Activated naive CD8-positive, alpha-beta T cell treated with anti-CD3 and anti-CD28 coated beads, Interleukin-2, amount 10 ng/mL, durations not matched to agents 7 days and 5 days (primary cell): ENCODE measurements around the gene FAM222A. TPM values are rescaled to one million over a fixed set of nuclear protein-coding genes. Genes with fewer than 3 reads are reported as not detected.

ENCODE experiments used
- ATAC-seq: fragments of 150-1000 bp; cut with Tn5 transposase; one replicate; pipeline ENCODE4 v1.10.0; 2021; ENCODE audit warnings: low read depth, moderate library complexity
- POLR2A ChIA-PET: fragments of 350-600 bp; sonication (Branson Sonifier 250); formaldehyde crosslinking; loops from one replicate; lab custom pipeline; 2021; ENCODE audit warnings: antibody characterized with exemption; lab: Charles Lee
- DNase-seq: peaks from one replicate; pipeline ENCODE4 v3.0.0; 2021
- H3K27ac Mint-ChIP-seq: one replicate; pipeline ENCODE4 v1.8.0; 2022; ENCODE audit warnings: mild to moderate bottlenecking, mixed read lengths
- H3K27me3 Mint-ChIP-seq: one replicate; pipeline ENCODE4 v1.8.0; 2022; ENCODE audit warnings: mild to moderate bottlenecking, moderate library complexity, mixed read lengths
- H3K36me3 Mint-ChIP-seq: one replicate; pipeline ENCODE4 v1.8.0; 2021; ENCODE audit warnings: mild to moderate bottlenecking, mixed read lengths
- H3K4me1 Mint-ChIP-seq: one replicate; pipeline ENCODE4 v1.8.0; 2021; ENCODE audit warnings: mixed read lengths
- H3K4me3 Mint-ChIP-seq: one replicate; pipeline ENCODE4 v1.8.0; 2022; ENCODE audit warnings: mild to moderate bottlenecking, moderate library complexity, mixed read lengths
- H3K9me3 Mint-ChIP-seq: one replicate; pipeline ENCODE4 v1.8.0; 2021; ENCODE audit warnings: mixed read lengths
- total RNA-seq, 2 experiments: library from RNA; stranded (reverse); gene quantifications; one replicate each; pipeline ENCODE4 v1.2.3, GENCODE V29; 2021

Gene FAM222A
- total RNA-seq, 2 experiments from 2014 or later, result 0.96 to 1.1 TPM

- no peak overlapping the region for H3K27ac Mint-ChIP-seq
- POLR2A ChIA-PET, result no interaction called here
- no peak overlapping the region for H3K4me3 Mint-ChIP-seq
- H3K9me3 Mint-ChIP-seq, result no peaks in the 10 kb centered on the region
- no peaks in the 10 kb centered on the region for H3K4me1 Mint-ChIP-seq
- DNase-seq, result no peak
- H3K36me3 Mint-ChIP-seq, result no peaks in the 10 kb centered on the region
- ATAC-seq, result no peak
- H3K27me3 Mint-ChIP-seq, result peaks cover 30% of the 10 kb centered on the region
Observed at GRCh38 chr12:109737631-109738030, 24.0 kb downstream of the FAM222A start.

DNA sequence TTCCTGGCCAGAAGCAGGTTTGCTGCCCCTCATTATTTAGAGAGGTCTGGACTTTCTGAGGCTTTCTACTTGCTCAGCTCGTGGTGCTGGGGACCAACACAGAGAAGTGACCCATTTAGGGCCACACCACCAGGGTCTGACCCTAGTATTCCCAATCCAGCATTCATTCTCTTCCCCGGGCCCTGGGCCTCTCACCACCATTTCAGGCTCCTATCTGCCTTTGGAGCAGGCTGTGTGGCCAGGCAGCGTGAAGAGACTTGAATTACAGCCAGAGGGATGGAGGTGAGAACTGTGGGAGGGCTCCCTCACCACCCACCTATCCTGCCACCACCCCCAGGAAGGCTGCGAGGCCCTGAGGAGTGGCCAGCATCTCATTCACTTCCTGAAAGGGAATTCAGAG is 24.6 kb downstream of the FAM222A start:
- POLR2A ChIA-PET, result no interaction called here
- H3K4me3 Mint-ChIP-seq, result no peak overlapping the region
- no peak overlapping the region for H3K27ac Mint-ChIP-seq
- no peaks in the 10 kb centered on the region for H3K9me3 Mint-ChIP-seq
- H3K4me1 Mint-ChIP-seq, result no peaks in the 10 kb centered on the region
- DNase-seq, result peak; percentile 15
- H3K36me3 Mint-ChIP-seq, result no peaks in the 10 kb centered on the region
- H3K27me3 Mint-ChIP-seq, result peaks cover 28% of the 10 kb centered on the region
- ATAC-seq, result no peak

GRCh38 chr12:109738878-109739665 is 25.4 kb downstream of the FAM222A start:
- no peaks in the 10 kb centered on the region for H3K9me3 Mint-ChIP-seq
- H3K27me3 Mint-ChIP-seq, result peaks cover 24% of the 10 kb centered on the region
- POLR2A ChIA-PET, result no interaction called here
- ATAC-seq (no peak), DNase-seq (peak; percentile 9)
- no peaks in the 10 kb centered on the region for H3K36me3 Mint-ChIP-seq
- H3K27ac Mint-ChIP-seq, result no peak overlapping the region
- no peak overlapping the region for H3K4me3 Mint-ChIP-seq
- H3K4me1 Mint-ChIP-seq, result no peaks in the 10 kb centered on the region

DNA sequence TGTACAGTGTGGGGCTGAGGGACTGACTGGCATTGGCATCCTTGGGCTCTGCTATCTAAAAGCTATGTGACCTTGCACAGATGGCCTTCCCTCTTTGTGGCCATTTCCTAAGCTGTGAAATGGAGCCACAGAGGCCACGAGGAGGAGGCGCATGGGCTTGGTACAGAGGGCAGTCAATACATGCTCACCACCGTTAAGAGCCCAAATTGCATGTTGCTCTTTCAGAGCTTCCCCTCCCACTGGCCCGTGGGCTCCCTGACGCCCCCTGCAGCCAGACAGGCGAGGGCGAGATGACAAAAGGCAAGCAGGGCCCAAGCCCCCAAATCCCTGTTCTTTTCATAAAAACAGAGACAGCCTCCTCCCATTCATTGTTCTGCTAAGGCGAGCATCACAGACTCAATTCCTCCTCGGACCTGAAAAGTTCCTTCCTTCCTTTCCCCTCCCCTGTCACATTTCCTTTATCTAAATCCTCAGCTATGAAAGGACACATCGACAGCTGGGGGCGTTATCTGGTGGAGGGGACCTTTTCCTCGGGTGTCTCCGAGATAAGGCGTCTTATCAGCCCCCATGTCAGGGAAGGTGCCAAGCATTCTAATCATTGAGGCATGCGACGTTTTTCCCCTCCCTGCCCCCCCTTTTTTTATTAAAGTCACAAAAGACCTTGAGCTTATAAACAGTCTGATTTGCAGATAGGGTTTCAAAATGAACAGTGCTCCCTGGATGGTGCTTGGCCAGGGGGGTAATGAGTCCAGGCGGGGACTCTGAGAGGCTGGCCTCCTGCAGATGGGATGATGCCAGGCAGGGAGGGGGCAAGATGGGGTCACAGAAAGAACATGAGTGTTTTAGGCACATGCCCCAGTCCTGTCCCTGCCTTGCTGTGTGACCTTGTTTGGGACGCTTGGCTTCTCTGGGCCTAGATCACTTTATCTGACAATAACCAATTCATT is 26.4 kb downstream of the FAM222A start:
- Mint-ChIP-seq H3K36me3 (no peaks in the 10 kb centered on the region), H3K9me3 (no peaks in the 10 kb centered on the region), H3K4me1 (no peaks in the 10 kb centered on the region), H3K27me3 (peaks cover 15% of the 10 kb centered on the region), H3K27ac (no peak overlapping the region), H3K4me3 (no peak overlapping the region)
- POLR2A ChIA-PET, result no interaction called here
- DNase-seq, result peak; percentile 30
- ATAC-seq, result no peak

GRCh38 chr12:109740694-109741245 is 27.1 kb downstream of the FAM222A start:
- H3K9me3 Mint-ChIP-seq, result no peaks in the 10 kb centered on the region
- H3K36me3 Mint-ChIP-seq, result no peaks in the 10 kb centered on the region
- DNase-seq (peak; percentile 11), ATAC-seq (no peak)
- H3K27ac Mint-ChIP-seq, result no peak overlapping the region
- H3K4me3 Mint-ChIP-seq, result no peak overlapping the region
- no peaks in the 10 kb centered on the region for H3K4me1 Mint-ChIP-seq
- H3K27me3 Mint-ChIP-seq, result peaks cover 9% of the 10 kb centered on the region
- POLR2A ChIA-PET, result no interaction called here

GRCh38 chr12:109741286-109741969 is 27.8 kb downstream of the FAM222A start:
- Mint-ChIP-seq H3K27me3 (peaks cover 9% of the 10 kb centered on the region), H3K36me3 (no peaks in the 10 kb centered on the region), H3K4me1 (no peaks in the 10 kb centered on the region), H3K27ac (no peak overlapping the region), H3K9me3 (no peaks in the 10 kb centered on the region), H3K4me3 (no peak overlapping the region)
- DNase-seq (peak; percentile 19), ATAC-seq (no peak)
- POLR2A ChIA-PET, result no interaction called here

DNA sequence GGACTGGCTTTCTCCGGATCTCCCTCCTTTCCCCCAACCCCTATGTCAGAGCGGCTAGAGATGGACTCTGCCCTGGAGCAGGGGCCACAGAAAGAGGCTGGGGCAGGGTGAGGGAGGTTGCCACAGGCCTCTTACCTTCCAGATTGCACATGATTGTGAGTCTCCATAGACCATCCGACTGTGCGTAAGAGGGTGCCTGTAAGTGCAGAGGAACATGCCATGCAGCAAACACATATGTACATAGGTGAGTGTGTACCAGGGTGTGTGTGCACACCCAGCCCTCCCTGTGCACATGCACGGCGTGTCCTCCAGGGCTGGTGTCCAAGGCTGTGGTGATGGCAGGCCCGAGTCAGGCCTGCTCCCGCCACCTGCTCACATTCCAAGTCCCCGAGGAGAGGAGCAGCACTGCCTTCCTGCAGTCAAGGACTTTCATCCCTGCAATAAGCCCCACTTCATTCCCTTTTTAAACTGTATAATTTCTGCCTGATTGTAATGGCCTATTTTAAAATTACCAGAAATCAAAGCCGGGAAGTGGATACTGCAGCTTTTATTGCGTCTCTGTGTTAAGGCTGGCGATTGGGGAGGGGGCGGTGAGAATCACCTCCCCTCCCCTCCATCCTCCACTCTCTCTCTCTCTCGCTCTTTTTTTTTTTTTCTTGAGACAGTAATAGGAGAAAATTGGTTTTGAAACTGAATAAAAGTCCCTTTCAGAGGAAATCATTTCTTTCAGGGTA is 28.5 kb downstream of the FAM222A start:
- Mint-ChIP-seq H3K36me3 (no peaks in the 10 kb centered on the region), H3K27ac (no peak overlapping the region), H3K4me3 (no peak overlapping the region), H3K9me3 (no peaks in the 10 kb centered on the region), H3K4me1 (no peaks in the 10 kb centered on the region), H3K27me3 (peaks cover 8% of the 10 kb centered on the region)
- ATAC-seq, result no peak
- peak; percentile 27 for DNase-seq
- POLR2A ChIA-PET, result no interaction called here

- DNase-seq, result peak; percentile 15
- POLR2A ChIA-PET, result no interaction called here
- H3K27ac Mint-ChIP-seq, result no peak overlapping the region
- no peaks in the 10 kb centered on the region for H3K36me3 Mint-ChIP-seq
- no peak overlapping the region for H3K4me3 Mint-ChIP-seq
- peaks cover 8% of the 10 kb centered on the region for H3K27me3 Mint-ChIP-seq
- no peaks in the 10 kb centered on the region for H3K9me3 Mint-ChIP-seq
- no peak for ATAC-seq
- H3K4me1 Mint-ChIP-seq, result no peaks in the 10 kb centered on the region
Observed at GRCh38 chr12:109743076-109743910, 29.7 kb downstream of the FAM222A start.

GRCh38 chr12:109744026-109744425 is 30.4 kb downstream of the FAM222A start:
- POLR2A ChIA-PET, result no interaction called here
- peak; percentile 15 for DNase-seq

GRCh38 chr12:109744986-109745942 is 31.6 kb downstream of the FAM222A start:
- Mint-ChIP-seq H3K27me3 (peaks cover 15% of the 10 kb centered on the region), H3K4me1 (no peaks in the 10 kb centered on the region), H3K36me3 (no peaks in the 10 kb centered on the region), H3K9me3 (no peaks in the 10 kb centered on the region), H3K27ac (no peak overlapping the region), H3K4me3 (no peak overlapping the region)
- DNase-seq (peak; percentile 6), ATAC-seq (no peak)
- POLR2A ChIA-PET, result no interaction called here

More at GRCh38 chr12:109744026-109744425, 30.4 kb downstream of the FAM222A start:
- ATAC-seq, result no peak
- H3K27ac Mint-ChIP-seq, result no peak overlapping the region
- H3K27me3 Mint-ChIP-seq, result peaks cover 10% of the 10 kb centered on the region
- H3K4me1 Mint-ChIP-seq, result no peaks in the 10 kb centered on the region
- H3K4me3 Mint-ChIP-seq, result no peak overlapping the region
- H3K36me3 Mint-ChIP-seq, result no peaks in the 10 kb centered on the region
- no peaks in the 10 kb centered on the region for H3K9me3 Mint-ChIP-seq
